GM12875 (cell line): ENCODE data around the gene GDPGP1.
"Not testable (repeated sequence)": the region's sequence is repeated elsewhere in the genome, so short reads cannot be mapped to it uniquely, and the experiment has no call there.

ENCODE experiments used
- H3K4me3 ChIP-seq: one replicate; pipeline ENCODE4 v1.5.1; 2011; ENCODE audit warnings: low read depth, low read length, control low read depth
- CTCF ChIP-seq: IDR thresholded peaks from 2 replicates; pipeline ENCODE4 v1.5.1; 2011; ENCODE audit warnings: low read depth, mild to moderate bottlenecking, control low read depth, inconsistent platforms, low read length, moderate library complexity, borderline replicate concordance; ENCODE audit not compliant: insufficient read depth

Gene GDPGP1

DNA sequence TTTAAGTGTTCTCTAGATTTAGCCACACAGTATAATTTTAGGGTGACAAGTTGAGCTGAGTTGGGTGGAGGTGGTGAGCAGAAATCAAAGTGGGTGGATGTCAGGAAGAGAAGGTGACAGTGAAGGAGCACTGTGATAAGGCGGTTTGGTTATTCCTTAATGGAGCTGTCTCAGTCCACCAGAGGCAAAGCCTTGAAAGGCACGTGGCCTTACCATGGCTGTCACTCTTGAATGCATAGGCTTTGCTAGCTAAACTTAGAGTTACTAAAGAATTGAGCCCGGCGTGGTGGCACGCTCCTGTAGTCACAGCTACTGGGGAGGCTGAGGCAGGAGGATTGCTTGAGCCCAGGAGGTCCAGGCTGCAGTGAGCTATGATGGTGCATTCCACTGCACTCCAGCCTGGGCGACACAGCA is 14.8 kb downstream of the GDPGP1 start:
- no peak overlapping the region for H3K4me3 ChIP-seq
- TF ChIP-seq CTCF = no peak

DNA sequence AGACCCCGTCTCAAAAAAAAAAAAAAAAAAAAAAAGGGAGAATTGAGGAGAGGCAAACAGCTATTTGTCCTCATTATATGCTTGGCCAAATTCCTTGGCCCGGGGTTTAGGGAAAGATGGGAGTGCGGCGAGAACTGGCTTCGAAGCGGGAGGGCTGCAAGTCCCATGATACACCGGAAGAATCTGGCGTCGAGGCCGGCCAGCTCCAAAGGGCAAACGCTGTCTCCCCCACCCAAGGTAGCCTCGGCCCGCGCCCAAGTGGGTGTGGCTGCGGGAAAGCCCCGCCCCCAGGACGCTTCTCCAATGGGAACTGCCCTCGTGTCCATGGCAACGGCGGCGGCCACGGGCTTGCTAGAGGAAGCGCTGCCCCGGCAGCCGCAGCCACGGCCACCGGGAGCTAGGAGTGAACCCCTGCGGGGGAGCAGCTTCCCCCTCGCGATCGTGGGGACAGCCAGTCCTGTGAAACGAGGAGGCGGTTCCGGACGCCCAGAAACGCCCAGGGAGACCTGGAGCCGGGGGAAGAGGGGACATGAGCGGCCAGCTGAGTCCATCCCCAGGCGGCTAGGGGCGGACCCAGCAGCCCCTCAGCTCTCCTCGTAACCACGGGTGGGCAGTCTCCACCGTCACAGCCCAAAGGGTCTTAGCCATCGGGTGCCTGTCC is 15.3 kb downstream of the GDPGP1 start, which contains the start of gene TTLL13:
TSS of gene TTLL13 (plus strand) at position 354 of the 661 bp plus-strand sequence. CDS start 1,075 bp downstream, outside the sequence.
- peak within 1 kb of the TSS; percentile 38 for H3K4me3 ChIP-seq
- TF ChIP-seq CTCF = no peak

- no peak overlapping the region for H3K4me3 ChIP-seq
- TF ChIP-seq CTCF = no peak
Measured at GRCh38 chr15:90257776-90258175, 23.8 kb downstream of the GDPGP1 start.

DNA sequence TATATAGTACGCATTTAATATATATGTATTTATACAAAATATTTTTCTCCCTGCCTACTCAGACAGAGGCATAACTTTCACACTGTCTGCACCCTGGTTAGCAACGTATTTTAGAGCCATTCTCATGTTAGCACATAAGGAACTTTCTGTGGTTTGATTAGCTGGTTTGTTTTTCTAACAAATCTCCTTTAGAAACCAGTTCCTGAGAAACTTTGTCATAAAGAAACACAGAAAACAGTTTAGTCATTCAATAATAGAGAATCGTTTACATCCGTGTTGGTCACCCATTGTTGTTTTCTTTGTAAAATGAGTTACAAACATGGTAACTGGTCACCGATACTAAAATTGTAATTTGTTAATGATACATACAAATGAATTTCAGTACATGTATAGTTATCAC is 25.5 kb downstream of the GDPGP1 start:
- no peak for TF ChIP-seq CTCF
- H3K4me3 ChIP-seq = no peak overlapping the region

DNA sequence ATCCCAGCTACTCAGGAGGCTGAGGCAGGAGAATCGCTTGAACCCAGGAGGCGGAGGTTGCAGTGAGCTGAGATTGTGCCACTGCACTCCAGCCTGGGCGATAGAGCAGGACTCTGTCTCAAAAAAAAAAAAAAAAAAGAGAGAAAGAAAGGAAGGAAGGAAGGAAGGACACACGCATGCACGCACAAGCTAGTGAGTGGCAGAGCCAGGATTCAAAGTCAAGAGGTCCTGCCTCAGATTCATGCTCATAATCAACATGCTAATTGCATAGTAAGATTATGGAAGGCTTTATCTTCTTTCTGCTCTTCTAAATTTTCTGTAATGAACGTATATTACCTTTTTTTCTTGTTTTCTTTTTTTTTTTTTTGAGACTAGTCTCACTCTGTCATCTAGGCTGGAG is 26.7 kb downstream of the GDPGP1 start:
- not testable (repeated sequence) for H3K4me3 ChIP-seq

DNA sequence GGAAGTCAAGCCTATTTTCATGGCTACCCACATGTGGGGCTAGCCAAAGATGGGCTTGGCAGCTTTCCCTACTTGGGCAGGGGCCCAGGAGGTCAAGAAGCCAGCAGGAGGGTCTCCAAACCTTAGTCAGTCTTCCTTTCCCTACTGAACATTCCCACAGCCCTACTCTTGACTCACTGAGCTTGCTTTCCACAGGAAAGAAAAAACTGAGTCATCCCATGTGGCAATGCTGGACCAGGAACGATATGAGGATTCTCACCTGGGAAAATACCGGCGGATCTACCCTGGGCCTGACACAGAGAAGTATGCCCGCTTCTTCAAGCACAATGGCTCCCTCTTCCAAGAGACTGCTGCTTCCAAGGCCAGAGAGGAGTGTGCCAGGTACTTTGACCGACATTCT is 27.8 kb downstream of the GDPGP1 start:
- TF ChIP-seq CTCF = no peak
- H3K4me3 ChIP-seq = no peak overlapping the region

DNA sequence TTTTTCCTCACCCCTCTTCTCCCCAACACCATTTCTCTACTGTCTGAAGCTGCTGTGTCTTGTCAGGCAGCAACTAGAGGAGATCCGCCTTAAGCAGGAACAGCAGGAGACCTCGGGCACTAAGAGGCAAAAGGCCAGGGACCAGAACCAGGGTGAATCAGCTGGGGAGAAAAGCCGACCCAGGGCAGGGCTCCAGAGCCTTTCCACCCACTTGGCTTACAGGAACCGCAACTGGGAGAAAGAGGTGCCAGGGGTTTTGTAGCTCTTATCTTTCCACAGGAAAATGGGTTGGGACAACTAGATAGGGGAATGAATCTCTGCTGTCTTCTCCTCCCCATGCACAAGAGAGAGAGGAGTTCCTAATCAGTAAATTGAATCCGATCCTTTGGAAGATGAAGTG is 28.4 kb downstream of the GDPGP1 start:
- TF ChIP-seq CTCF = no peak
- H3K4me3 ChIP-seq = no peak overlapping the region
